LNCAP (cell line): ENCODE results near the gene ASB5.

Experiments used
- TF ChIP-seq, protein P1 (sequence below): fragments of 450-650 bp; IDR thresholded peaks from 2 replicates; pipeline ENCODE4 v1.5.1; 2017; ENCODE audit warnings: mild to moderate bottlenecking

Gene ASB5

DNA sequence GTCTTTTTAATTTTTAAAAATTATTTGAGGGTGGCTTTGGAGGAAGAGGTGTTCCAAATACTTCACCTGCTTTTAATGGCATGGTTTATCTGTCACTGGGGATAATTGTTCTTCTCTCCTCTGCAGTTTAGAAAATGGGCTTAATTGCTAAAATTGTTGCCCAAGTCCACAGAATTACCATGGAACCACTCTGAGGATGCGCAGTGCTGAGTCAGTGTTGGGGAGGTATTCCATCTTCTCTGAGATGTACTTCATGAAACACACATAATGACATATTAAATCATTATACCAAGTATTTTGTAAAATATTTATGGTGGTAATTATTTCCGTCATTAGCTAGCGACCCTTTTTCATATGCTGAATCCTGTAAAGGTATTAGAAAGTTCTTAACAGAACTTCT is 8.0 kb downstream of the ASB5 start:
- TF ChIP-seq, protein P1, sequence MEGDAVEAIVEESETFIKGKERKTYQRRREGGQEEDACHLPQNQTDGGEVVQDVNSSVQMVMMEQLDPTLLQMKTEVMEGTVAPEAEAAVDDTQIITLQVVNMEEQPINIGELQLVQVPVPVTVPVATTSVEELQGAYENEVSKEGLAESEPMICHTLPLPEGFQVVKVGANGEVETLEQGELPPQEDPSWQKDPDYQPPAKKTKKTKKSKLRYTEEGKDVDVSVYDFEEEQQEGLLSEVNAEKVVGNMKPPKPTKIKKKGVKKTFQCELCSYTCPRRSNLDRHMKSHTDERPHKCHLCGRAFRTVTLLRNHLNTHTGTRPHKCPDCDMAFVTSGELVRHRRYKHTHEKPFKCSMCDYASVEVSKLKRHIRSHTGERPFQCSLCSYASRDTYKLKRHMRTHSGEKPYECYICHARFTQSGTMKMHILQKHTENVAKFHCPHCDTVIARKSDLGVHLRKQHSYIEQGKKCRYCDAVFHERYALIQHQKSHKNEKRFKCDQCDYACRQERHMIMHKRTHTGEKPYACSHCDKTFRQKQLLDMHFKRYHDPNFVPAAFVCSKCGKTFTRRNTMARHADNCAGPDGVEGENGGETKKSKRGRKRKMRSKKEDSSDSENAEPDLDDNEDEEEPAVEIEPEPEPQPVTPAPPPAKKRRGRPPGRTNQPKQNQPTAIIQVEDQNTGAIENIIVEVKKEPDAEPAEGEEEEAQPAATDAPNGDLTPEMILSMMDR = no peak

DNA sequence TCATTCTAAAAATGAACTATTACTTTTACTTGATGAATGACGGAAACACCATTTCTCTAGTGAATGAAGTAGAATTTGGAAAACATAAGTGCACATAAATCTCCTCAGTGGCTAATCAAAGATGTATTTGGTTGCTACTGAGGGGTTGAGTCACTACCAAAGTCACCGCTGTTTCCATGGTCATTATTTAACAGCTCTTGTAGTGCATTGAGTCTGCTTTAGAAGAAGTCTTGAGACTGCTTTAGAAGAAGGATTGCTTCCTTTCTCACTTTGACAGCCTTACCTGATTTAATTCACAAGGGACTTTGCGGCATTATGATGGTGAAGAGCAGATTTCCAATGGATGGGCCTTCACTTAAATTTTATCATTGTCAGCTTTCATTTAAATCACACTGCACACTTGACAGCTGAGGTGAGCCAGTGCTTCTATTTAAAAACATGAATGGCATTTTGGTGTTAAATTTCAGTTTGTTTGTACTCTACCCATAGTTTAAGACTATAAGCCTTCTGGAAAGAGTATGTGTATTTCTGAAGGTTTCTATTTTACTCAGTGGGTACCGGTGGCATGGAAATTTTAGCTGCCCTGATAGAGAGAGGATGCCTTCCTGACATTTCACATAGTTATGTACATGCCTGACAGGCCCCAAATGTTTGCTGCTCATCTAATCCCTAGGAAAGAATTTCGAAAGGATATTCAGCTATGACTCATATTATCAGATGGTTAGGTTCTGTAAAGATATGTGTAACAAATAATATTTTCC is 9.5 kb downstream of the ASB5 start:
- TF ChIP-seq, protein P1 = no peak

DNA sequence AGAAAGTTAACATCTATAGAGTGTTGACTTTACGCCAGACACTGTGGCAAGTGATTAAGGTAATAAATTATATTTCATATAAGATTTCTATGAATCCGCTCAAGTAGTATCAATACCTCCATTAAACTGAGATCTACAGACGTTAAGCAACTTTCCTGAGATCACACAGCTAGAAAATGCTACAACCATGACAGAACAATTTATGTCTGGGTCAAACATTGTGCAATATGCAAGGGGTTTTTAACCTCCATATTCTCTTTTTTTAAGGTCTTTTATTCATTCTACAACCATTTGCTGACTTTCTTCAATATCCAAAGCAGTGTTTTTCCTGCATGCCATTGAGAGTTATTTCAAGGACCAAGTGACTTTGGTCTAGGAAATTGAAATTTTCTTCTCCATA is 10.9 kb downstream of the ASB5 start:
- TF ChIP-seq, protein P1 = no peak

DNA sequence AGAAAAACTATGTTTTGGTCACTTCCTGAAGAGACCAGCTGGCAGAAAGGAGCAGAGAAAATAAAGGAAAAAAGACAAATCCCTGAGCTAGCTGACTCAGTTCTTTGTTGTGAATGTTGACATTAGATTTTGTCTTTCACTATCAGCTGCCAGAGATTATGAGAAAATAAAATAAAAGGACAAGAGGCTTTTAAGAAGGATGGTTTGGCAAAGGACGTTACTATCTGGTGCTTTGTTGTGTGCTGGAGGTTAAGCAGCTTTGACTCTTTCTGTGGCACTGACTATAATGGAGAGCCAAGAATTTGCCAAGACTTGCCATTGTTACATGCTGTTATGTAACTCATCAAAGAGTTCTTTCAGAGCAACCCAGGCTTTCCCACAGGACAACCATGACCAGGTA is 12.1 kb downstream of the ASB5 start:
- TF ChIP-seq, protein P1 = no peak

DNA sequence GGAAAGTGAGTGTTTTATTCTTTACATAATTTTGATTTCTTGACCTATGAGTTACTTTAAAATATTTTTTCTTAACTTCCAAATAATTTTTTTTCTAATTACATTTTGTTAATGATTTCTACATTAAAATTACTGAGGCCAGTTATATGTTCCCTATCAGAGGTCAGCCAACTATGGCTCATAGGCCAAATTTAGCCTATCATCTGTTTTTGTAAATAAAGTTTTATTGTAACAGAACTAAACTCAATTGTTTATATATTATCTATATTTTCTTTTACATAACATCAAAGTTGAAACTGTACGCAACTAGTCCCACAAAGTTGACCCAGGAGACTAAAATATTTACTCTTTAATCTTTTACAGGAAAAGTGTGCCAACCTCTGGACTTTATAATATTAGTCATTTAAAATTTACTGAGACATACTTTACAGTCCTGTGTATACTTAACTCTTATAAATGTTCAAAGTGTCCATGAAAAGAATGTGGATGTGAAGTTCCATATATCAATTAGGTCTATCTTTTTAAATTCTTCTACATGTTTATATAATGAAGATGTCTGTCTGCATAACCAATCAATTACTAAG is 26.2 kb downstream of the ASB5 start:
- TF ChIP-seq, protein P1 = no peak

DNA sequence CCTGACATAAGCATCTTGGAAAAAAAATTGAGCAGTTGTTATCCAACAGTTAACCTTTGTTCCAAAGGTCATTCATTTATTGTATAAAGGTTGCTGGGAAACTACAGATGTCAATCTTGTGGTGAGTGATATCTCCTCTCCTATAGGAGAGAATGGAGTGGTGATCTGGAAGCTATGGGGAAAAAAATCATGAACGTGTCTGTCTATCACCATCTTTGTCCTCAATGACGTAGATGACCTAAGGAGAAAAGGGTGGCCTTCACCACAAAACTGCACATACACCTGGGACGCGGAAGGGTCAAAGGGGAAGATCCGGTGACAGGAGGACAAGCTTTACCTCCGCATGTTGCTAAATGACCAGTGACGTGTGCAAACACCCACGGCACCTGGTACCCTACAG is 27.3 kb downstream of the ASB5 start:
- TF ChIP-seq, protein P1 = no peak

DNA sequence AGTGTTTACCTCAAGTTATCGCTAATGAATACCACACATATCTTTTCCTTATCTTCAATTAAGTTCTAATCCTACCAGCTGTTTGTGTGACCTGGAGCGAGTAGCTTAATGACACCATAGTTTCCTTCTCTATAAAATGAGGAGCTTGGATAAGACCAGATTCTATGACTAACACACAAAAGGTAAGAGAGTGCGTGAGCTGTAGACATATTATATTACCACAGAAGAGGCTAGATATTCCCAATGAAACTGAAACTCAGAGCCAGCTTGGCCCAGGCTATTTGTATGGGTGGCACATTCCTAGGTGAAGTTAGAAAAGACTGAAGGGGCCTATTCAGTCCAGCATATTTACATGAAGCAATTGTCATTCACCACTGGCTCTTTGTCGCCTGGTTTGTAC is 30.2 kb downstream of the ASB5 start:
- TF ChIP-seq, protein P1 = no peak
